Right hindlimb (tissue), 1 donor: ENCODE measurements around the gene BORCS5.
A peak's percentile ranks its signal among the peaks of the same experiment; 100 is the strongest.
"Not testable (repeated sequence)": the region's sequence is repeated elsewhere in the genome, so short reads cannot be mapped to it uniquely, and the experiment has no call there.

Experiments used
- DNase-seq: peaks from one replicate; pipeline ENCODE4 v3.0.0-alpha.2; 2018

BORCS5 gene

GRCh38 chr12:12356896-12357718 is at the start of gene BORCS5:
Gene BORCS5, plus strand, starts transcription at chr12:12357078. Its CDS starts 374 bp downstream, at chr12:12357452.
- peak; percentile 96 for DNase-seq

- DNase-seq = not testable (repeated sequence)
Measured at GRCh38 chr12:12310695-12311094, 46.2 kb upstream of the BORCS5 start.

GRCh38 chr12:12315838-12316237 is 41.0 kb upstream of the BORCS5 start:
- DNase-seq = no peak

DNA sequence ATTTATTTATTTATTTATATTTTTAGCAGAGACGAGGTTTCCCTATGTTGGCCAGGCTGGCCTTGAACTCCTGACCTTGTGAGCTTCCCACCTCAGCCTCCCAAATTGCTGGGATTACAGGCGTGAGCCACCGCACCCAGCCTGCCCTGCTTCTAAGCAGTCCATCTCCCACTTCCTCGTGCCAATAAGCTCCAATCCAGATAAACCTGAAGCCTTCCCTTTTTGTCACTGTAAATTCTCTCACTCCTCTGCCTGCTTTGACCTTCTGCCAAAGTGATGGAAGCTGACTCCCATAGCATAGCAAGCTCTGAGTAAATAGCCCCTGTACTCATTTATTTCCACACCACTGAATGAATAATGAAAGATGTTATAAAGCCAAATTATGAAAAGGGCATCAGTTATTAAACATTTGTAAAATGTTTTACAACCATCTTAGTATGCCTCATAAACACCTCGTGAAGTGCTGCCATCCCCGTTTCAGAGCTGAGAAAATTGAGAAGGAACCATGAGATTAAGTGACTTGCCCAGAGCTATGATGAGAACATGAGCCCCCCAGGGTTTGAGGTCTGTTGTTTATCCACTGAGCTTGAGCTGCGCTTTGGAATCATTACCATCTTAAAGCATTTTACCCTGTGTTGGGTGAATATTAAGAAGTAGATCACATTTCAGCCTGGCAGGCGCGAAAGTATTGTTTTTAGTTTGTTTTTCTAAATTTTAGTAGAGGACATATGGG is 37.3 kb upstream of the BORCS5 start:
- DNase-seq = peak; percentile 47

DNA sequence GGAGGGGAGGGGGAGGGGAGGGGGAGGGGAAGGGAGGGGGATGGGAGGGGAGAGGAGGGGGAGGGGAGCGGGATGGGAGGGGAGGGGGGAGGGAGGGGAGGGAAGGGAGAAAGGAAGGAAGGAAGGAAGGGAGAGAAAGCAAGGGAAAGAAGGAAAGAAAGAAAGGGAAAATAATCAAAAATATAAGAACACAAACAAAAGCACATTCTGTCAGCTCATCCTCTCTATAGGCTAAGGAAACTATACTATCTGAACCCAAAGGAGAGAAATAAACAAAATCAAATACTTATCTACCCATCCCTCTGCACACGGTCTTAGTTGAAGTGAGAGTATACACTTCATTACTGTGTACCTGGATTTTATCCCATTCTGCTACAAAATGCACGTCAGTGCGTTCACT is 33.8 kb upstream of the BORCS5 start:
- no peak for DNase-seq

GRCh38 chr12:12323591-12323990 is 33.3 kb upstream of the BORCS5 start:
- DNase-seq = no peak

DNA sequence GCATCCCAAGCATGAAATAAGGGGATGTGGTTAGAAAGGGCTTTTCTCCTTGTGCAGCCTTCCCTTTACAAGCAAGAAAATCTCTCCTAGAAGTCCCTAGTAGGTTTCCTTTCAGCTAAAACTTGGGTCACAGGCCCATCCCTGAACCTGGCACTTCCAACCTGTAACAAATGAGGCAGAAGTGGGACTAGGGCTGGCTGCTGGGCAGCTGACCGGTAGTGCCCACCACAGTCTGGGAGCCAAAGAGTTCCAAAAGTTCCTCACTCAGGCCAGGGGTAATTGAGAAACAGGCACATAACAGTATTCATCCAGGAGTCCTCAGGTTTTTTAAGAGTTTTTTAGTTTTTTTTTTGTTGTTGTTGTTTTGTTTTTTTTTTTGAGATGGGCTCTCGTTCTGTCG is 30.6 kb upstream of the BORCS5 start:
- no peak for DNase-seq

DNA sequence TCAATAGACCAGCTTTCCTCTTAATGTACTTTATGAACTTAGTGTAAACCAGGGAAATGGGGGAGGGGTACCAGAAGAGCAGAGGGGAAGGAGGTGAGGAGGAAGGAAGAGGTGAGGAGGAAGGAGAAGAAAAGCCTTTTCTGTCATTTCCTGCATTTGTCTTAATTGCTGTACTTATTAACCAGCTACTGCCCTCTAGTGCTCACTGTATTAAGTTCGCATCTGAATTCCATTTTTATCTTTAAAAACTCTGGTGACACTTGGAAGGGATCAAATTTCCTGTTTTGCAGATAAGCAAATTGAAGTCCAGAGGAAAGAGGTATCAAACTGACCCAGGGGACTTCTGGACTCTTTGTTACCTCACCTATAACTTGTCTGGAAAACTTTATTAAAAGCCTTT is 29.1 kb upstream of the BORCS5 start:
- peak; percentile 23 for DNase-seq

- no peak for DNase-seq
Measured at GRCh38 chr12:12331244-12331771, 25.6 kb upstream of the BORCS5 start.

DNA sequence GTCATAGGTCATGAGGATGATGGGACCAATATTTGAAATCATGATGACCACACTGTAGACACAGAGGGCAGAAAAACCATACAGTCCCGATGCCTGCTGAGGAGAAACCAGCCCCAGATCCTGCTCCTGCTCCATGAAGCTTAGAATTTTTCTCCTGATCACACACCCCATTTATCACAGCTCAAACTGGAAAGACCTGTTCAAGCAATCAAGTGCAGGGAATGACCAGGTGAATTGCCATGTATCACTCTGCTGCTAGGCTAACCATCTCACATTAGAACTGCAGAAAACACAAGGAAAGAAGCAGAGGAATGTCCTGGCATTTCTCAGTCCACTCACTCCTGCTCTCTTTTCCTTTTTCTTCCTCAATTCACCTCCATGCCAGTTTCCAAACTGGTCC is 25.0 kb upstream of the BORCS5 start:
- DNase-seq = no peak

GRCh38 chr12:12333407-12334366 is 23.2 kb upstream of the BORCS5 start:
- DNase-seq = no peak

GRCh38 chr12:12334367-12335040 is 22.4 kb upstream of the BORCS5 start:
- no peak for DNase-seq

DNA sequence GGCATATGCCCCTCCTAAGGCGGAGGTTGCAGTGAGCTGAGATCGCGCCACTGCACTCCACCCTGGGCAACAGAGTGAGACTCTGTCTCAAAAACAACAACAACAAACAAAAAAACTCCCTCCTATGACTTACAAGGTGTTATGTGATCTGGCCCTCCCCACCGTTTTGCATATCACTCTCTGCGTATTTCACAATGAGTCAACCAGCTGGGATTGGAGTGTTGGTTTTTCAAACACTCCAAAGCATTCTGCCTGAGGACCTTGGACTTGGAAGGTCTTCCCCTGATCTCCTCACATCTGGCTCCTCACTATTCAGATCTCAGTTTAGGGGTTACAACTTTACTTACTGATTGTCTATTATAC is 20.8 kb upstream of the BORCS5 start:
- DNase-seq = no peak

DNA sequence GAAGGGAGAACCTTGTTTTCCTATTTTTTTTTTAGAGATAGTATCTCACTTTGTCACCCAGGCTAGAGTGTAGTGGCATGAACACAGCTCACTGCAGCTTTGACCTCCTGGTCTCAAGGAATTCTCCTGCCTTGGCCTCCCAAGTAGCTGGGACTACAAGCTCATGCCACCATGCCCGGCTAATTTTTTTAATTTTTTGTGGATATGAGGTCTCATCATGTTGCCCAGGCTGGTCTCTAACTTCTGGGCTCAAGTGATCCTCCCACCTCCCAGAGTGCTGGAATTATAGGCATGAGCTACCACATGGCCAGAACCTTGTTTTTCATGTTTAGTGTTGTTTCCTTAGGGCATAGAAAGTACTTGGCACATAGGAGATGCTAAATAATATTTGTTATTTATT is 20.4 kb upstream of the BORCS5 start:
- no peak for DNase-seq

GRCh38 chr12:12338527-12339168 is 18.2 kb upstream of the BORCS5 start:
- DNase-seq = no peak

DNA sequence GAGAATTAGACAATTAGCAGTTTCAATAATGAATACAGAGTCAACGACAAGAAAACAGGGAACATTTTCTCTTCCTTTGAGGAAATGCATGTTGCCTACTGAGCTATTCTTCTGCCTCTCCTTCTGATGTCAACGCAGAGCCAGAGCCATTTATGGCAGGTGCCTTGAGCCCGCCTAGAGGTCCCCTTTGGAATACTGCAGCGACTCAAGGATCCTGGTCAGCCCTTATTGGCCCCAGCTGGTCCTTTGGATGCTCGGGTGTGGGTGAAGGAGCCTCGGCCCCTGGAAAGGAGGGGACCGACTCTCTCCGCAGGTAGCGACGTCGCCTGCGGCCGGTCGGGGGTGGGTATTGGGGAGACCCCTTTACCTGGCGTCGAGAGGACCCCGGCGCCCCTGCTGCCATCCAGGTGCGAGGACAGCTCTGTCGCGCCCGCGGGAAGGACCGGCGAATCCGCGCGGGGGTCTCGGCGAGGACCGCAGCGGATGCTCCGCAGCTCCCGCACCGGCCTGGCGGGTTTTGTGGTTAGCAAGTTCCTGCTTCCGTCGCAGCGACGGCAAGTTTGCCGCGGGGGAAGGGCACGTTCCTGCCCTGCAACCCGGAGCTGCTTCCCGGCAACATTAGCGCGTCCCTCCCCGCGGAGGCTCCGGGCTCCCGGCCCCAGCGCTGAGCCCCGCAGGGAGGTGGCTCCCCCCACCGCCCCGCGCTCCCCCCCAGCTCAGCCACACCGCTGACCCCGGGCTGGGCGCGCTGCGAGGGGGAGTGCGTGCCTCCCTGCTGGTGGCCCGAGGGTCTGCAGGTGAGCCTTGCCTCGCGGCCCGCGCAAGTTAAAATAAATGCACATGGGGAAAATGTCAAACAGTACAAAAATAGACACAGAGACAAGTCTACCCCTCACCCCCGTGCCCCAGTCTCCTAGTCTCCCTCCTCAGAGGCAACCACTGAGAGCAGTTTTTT is 6.9 kb upstream of the BORCS5 start, which contains the start of gene MANSC1:
MANSC1 (minus strand) TSS at position 532 of the 955 bp plus-strand sequence. CDS start 6,928 bp downstream, outside the sequence.
- peak; percentile 60 for DNase-seq

- no peak for DNase-seq
Measured at GRCh38 chr12:12350868-12351463, 5.9 kb upstream of the BORCS5 start.

DNA sequence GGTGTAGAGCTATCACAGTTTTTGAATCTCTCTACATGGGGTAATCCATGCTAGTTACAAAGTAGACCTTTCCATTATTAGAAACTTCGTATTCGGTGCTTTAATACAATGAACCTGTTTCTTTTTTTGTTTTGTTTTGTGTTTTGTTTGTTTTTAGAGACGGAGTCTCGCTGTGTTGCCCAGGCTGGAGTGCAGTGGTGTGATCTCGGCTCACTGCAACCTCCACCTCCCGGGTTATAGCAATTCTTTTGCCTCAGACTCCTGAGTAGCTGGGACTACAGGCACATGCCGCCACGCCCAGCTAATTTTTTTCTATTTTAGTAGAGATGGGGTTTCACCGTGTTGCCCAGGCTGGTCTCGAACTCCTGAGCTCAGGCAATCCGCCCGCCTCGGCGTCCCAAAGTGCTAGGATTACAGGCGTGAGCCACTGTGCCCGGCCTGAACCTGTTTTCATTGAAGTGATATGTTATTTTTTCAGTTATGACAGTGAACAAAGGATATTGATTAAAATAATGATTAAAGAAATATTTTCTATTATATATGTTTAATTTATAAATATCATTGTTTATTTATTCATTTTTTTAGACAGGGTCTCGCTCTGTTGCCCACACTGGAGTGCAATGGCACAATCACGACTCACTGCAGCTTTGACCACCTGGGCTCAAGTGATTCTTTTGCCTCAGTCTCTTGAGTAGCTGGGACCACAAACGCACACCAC is 5.3 kb upstream of the BORCS5 start:
- not testable (repeated sequence) for DNase-seq

DNA sequence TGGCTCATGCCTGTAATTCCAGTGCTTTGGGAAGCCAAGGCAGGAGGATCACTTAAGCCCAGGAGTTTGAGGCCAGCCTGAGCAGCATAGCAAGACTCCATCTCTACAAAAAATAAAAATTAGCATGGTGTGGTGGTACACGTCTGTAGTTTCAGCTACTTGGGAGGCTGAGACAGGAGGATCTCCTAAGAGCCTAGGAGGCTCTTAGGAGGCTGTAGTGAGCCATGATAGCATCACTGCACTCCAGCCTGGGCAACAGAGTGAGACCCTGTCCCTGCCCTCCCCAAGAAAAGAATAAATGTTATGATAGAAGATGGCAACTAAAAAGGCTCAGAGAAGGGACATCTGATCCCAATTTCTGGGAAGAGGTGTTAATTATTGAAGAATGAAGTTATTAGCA is 3.6 kb upstream of the BORCS5 start:
- DNase-seq = no peak
